NK-92 treated with Interleukin-12 subunit alpha and Interleukin-12 subunit beta, amount 100 ng/mL, for 24 hours (cell line): ENCODE results near the gene DMRTB1.

Source experiments
- DNase-seq: peaks from one replicate; lab custom pipeline; 2025; lab: John Stamatoyannopoulos, UW

Gene DMRTB1

DNA sequence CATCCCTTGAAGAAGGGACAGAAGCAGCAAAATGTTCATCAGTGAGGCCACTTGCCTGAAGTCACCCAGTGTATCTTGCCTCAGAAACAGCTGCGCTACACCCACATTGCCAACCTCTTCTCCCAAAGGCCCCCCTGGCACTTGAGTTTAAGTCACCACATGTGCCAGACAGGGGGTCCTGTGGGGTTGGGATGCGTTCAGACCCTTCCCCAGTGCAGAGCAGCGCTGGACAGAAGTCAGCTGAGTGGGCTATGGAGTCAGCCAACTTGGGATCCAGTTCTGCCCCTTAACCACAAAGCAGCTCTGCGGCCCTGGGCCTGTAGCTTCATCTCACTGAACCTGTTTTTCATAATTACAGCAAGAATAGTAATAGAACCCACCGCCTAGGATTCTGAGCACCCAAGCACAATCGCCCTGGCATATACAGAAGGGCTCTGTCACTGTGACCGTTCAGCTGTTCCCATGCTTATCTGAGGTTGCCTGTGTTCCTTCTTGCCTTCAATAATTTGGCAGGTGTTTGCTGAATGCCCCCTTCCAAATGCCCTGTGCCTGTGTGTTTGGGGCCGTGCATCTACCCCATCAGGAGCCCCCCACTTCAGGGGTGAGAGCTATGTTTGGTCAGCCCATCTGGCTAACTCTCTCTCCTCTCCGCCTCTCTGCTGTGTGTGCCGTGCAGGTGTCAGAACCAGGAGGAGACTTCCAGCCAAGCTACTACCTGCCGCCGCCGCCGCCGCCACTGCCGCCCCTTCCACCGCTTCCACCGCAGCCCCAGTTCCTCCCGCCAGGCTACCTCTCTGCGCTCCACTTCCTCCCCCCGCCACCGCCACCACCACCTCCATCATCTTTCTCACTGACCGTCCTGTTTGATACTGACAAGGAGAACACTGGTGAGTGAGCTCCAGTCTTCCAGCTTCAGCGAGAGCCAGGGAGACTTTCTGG lies 5.0 kb downstream of the DMRTB1 start:
- no peak for DNase-seq

DNA sequence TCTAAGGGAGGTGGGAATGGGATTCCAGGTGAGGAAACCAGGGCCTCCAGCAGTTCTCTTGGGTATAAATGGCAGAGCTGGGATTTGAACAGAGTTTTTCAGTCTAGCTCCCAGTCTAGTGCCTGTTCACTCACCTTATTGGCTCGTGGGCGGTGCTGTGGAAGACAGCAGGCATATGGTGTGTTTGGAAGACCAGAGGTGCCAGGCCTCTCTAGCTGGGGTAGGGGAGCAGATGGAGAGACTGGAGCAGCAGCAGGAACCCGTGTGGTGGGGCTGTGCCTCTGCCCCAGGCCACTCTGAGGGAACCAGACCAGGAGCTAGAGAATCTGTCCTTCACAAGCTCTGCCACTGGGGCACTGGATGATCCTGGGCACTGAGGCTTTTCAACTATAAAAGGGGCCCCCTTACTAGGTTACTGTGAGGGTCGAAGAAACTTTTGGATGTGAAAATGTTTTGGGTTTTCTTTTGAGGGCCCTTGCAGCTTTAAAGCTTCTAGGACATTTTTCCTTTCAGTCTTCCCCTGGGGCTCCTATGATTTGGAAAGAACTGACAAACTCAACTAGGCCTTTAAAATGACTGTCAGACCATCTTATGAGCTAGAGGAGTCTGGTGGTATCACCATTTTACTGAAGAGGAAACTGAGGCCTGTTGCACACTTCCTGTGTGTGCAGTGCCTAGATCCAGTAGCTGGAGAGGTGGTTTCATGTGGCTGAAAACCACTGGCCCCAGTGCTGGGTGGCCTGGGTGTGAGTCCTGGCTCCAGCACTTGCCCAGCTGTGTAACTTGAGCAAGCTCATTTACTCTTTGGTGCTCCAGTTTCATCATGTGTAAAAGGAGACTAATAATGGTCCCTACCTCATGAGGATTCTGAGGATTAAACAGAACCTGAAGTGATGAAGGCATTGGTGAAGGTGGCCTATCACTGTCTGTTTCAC lies 6.1 kb downstream of the DMRTB1 start:
- no peak for DNase-seq

DNA sequence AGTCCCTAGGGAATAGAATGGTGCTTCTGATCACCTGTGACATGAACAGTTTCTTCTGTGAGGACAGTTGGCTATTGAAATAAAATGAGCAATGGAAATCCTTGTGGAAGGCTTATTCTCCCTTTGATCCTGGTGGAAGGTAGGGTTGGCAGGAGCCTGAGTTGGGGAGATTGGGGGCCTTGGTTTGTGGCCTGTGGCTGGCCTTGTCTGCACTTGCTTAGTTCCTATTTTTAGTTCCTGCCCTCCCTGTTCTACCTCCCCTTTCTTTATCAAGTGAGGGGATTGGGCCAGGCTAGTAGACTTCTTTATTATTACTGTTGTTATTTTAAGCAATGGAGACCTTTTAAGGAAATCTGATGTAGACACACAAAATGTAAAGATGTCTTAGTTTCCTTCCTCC lies 8.2 kb downstream of the DMRTB1 start:
- DNase-seq: no peak

DNA sequence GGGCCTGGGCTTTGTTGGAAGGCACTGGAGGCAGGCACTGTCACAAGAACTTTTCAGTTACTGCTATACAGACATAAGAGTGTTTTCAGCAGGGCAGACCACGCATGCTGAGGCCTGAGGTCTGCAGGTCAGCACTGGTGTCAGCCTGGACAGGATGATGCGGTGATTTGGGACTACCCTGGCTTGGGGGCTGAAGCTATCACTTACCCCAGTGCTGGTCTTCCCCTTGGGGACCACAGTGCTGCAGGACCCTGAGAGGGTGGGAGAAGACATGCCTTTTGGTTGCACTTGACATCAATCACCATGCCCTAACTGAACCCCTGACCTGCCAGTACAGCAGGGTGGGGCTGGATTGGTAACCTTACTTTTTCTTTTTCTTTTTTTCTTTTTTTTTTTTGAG lies 9.2 kb downstream of the DMRTB1 start:
- DNase-seq: no peak

DNA sequence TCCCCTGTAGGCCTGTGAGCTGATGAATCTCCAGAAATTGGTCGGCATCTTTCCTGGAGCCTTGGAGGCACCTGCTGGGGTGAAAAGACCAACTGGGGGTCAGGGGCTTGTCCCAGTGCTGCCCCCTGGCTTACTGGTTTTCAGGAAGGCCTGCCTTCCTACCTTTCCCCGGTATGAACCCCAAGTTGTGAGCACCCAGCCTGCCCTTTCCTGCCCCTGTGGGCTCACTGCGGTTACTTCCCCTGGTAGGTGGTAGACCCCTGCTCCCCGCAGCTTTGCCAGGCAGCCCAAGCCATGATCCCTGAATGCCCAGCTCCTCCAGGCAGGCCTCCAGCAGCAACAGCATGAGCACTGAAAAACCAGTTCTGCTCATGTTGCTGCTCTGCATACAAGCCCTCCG lies 10.2 kb downstream of the DMRTB1 start:
- no peak for DNase-seq

DNA sequence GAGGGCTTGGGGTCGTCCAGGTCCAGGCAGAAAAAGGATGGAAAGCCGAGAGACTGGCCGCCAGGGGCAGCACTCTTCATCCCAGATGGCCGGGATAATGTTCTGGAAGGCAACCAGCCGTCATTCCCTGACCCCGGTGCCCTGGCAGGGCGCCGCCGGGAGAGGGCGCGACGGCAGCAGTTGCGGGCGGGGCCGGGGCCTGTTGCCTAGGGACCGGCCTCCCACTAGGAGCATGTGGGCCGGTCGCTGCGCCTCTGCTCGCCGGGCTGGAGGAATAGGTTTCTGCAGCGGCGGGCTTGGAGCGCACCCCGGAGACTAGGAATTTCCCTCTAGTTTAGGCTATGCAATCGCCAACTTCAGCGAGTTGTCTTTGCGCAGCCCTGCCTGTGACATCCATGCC lies 11.0 kb downstream of the DMRTB1 start:
- no peak for DNase-seq

DNA sequence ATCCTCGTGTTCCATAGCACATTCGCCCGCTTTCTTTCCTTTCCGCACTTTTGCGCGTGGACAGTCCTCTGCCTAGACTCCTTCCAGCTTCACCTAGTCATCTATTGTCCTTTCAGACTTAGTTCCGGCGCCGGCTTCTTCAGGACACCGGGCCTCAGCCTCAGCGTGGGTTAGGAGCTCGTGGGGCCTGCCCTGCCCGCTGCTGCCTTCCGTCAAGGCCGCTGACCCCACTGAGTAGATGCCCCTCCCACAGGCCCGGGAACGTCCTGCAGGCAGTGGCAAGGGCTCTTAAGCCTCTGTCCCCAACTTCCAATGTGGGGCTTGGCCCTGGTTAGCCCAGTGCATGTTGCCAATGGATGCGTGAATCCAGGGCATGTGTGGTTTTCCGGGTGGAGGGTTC lies 11.4 kb downstream of the DMRTB1 start:
- no peak for DNase-seq

DNA sequence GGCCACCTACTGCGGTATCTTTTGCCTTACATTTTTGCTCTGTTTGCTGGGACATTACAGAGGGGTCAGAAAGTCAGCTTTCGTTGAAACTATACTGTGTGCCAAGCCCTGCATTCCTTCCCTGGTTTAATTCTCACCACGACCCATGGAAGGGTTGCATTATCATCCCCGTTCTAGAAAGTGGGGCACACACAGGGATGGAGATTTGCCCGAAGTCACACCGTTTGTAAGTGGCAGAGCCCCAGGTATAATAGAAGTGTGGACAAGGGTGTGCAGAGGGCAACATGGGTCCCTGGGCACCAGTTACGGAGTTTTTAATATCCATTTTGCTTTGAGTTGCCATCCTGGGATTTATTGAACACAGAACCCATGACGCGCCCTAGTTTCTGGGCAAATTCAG lies 11.8 kb downstream of the DMRTB1 start:
- no peak for DNase-seq

DNA sequence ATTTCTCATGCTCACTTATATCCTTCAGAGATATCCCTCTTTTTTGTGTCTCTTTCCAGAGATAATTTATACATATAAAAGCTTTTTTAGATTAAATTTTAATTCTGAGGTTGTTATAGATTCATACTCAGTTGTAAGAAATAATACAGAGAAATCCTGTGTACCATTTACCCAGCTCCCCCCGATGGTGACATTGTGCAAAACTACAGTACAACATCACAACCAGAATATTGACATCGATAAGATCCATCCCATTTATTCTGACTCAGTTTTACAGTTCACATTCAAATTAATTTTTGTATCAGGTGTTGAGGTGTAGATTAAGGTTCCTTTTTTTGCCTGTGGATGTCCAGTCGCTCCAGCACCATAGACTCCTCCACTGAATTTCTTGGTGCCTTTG lies 14.3 kb downstream of the DMRTB1 start:
- DNase-seq: no peak

DNA sequence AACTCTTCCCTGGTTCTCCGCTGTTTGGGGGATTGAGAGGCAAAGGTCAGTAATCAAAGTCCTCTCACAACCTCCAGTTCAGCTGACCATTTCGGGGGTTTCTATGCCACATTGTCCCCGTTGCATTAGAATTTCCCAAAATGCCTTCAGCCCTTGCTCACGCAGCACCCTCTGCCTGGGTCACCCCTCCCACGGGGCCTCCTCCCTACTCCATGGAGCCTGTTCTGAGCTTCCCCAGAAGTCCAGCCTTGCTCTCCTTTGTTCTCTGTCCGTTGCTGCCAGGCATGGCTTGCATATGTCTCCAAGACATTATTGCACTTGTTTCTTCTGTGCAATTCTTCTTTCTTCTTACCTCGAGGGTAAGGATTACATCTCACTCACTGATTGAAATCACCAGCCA lies 16.5 kb downstream of the DMRTB1 start:
- DNase-seq: no peak

DNA sequence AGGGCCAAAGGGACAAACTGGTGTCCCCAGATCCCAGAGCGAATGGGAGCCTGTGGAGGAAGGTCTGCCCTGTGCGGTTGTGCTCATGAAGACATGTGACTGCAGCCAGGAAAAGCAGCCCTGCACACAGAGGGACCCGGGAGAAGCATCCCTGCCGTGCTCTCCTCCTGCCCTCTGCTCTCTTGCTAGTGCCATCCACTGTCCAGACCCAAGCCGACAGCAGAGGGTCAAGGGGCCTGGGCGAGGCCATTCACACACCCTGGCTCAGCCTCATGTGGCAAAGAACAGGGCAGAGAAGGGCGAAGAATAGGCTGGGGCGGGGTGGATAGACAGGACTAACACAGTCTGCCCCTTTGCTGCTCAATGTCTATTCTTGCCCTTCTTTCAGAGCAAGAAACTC lies 17.4 kb downstream of the DMRTB1 start:
- no peak for DNase-seq

DNA sequence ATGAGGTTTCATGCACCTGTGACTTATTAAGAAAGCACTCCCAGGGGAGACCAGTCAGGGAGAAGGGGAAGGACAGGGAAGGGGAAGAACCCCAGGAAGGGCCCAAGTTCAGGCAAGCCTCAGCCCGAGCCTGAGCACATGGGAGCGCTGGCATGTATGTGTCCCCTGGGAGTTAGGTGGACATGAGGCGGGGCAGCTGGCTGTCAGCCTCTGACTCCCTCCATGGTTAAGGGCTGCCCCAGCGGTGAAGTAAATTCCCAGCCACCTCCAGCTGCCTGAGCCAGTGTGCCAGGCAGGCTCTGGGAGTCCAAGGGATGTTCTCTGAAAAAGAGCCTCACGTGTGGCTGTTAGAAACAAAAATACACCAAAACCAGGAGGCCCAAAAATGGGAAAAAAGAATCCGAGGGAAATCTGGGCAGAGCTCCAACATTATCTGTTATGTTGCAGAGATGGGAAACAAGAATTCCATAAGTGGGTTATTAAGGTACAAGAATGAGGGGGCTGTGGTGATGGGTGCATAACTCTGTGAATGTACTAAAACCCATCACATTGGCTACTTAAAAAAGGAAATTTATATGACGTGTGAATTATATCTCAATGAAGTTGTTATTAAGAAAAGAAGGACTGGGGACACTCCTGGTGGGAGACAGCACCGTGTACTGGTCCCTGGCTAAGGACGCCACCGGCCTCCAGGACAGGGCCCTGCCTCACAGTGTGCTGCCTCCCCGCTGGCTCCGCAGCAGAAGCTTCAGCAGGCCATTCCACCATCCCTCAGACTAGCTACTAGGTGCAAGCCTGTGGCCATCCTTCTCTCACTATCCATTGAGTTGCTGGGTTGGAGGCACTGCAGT lies 18.7 kb downstream of the DMRTB1 start:
- DNase-seq: no peak

DNA sequence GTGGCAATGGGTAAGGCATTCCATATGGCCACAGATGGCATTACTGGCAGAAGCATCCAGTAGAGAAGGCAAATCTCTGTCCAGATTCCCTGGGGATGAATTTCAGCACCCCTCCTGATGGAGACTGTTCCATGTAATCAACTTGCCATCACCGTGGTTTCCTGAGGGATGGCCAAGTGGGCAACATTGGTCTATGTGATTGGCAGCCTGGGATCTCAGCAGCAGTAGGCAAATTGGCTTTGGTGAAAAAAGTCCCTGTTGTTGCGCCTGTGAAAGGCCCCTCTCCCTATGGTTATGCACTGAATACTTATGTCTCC lies 19.3 kb downstream of the DMRTB1 start:
- DNase-seq: no peak

DNA sequence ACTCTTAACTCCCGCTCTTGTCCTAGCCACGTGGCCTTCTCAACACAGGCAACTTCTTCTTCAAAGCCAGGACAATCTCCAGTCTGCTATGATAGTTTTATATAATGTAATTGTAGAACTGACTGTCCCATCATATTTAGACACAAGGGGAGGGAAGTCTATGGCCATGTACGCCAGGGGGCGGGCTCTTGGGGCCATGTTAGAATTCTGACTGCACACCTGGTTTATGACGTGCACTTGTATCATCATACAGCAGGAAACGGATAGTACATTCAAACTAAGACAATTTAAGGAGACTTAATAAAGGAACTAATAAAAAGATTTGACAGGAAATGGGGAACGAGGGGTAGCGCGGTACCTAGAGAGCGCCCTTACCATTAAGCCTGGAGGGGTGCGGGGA lies 21.5 kb downstream of the DMRTB1 start:
- no peak for DNase-seq

DNA sequence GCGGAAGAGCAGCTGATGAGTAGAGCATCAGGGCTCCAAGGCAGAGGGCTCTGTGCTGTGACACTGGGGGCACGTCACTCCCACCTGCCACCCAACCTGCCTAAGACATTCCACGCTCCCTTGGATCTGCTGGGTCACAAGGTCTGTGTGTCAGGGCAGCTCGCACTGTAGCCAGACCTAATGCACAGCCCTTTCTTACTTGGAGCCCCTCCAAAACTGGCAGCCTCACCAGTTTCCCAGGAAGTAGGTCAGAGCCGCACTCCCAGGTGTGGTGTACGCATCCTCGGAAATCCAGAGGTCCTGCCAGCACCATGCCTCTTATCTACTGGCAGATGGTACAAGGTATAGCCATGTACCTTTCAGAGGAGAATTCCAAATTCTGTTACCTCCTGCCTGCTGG lies 22.3 kb downstream of the DMRTB1 start:
- no peak for DNase-seq

DNA sequence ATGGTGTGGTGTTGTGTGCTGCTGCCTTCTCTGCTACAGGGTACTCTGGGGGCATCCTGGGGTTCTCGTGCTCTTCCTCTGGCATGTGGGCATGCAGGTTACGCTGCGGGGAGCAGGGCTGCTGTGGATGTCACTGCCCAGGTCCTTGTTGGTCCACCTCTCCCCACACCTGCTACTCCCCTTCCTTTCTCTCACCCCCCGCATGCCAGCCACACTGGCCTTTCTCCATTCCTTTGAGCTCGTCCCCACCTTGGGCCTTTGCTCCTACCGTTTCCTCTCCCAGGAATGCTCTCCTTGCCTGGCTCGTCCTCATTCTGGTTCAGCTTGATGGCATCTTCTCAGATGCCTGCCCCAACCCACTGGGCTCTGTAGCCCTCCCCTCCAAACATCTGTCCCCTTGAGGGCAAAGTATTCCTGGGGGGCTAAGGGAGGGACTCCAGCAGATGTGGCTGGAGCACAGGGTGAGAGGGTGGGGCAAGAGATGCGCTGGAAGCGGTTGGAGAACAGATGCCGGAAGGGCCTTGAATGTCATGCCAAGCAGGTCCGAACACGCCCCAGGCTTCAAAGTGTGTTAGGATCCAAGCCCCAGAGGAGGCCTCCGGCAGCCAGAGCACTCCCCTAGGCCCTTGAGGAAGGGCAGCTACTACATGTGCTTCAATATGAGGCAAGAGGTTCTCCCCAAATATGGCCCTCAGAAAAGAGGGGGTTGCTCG lies 23.4 kb downstream of the DMRTB1 start:
- no peak for DNase-seq

DNA sequence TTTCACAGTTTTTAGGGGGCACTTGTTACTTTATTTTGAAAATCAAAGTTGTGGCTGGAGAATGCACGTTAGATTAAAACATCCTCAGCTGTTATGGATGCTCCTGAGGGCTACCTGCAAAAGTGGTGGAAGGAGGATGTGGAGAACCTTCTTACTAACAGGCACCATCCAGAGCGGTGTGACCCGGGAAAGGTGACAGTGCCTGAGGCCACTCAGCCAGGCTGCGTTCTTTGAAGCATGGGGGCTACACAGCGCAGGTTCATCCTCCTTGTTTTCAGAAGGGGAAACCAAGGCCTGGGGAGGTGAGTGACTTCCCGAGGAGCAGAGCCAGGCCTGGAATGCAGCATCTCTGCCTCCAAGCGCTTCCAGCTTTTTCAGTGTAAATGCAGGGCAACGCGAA lies 24.0 kb downstream of the DMRTB1 start:
- no peak for DNase-seq

DNA sequence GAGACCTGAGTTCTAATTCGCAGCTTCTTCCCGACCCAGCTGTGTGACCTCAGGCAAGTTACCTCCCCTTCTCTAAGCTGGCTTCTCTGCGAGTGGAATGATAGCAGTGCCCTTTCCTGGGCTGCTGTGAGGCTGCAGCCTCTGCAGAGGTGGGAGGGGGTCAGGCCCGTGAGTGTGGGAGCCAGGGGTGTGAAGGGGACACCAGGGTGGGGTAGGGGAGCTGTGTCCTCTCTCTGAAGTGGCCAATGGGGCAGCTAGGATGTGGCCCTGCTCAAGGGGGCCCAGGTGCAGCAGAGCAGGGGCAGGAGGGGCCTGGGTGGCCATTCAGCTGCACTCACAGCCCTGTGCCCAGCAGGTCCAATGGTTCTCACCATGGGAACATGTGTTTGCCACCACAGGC lies 24.5 kb downstream of the DMRTB1 start:
- no peak for DNase-seq

DNA sequence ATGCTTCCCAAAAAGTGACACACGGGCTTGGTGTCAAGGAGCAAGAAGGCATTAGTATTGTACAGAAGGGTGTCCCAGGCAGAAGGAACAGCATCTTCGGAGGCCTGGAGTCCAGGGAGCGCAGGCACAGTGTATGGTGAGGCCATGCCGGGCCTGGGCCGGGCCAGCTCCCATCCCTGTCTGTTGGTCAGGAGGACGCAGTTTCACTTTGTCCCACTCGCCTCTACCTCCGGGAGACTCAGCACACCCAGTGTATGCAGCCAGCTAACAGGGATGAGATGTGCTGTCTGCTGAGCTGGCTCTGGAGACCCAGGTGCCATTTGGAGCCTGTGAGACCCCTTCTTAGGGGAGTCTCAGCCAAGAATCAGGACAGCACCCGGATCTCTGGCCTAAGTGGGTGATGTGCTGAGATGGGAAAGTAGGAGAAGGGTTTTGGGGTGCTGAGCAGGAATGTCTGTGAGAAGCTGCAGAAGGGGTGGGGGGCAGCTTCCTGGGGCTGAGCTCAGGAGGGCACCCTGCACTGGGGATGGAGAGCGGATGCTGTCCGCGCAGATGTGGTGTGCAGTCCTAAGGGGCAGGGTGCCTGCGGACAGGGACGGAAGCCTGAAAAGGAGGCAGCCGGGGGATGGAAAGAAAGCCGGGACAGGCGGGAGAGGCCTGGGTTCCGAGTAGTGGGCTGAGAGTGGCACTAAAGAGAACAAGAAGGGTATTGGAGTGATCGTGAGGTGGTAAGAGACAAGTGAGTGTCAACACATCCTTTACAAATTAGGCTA lies 25.7 kb downstream of the DMRTB1 start:
- DNase-seq: no peak

DNA sequence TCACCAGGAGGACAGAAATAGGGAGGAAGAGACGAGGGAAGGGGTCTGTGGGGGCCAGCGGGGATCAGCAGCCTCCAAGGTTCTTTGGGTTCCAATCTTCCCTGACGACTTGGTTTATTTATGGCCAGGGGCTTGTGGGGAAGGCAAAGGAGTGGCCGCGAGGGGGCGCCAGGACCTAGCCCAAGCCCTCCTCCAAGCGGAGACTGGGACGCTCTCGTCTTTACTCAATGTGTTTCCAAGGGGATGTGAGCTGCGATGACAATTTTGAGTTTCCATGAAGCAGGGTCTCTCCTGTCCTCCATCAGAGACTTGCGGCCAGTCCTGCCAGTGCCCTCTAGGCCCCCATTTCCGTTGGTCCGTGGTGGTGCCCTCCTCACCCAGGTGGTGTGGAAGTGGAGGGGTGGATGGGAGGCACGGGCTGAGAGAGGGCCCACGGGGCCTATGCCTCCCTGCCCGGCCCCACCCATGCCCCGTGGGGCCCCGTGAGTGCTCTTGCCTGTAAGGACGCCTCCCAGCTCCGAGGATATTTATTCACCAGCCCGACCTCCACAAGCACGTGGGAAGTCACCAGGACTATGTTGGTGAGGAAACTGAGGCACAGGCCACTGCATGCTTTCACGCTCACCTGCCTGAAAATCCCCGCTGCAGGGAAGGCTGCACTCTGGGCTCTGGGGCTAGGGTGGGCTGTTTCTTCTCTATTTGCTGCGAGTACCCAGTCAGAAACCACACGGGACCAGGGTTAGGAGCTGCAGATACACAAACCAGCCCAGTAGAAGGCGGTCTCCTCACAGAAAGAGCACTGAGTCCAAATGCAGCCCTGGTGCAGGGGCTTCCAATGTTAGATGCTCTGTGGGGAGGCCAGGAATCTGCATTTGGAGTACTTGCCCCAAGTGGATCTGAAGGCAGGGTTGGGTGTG lies 26.5 kb downstream of the DMRTB1 start:
- peak; percentile 63 for DNase-seq
